Activated naive CD4-positive, alpha-beta T cell treated with anti-CD3 and anti-CD28 coated beads, Interleukin-2, amount 50 U/mL, for 24 hours (primary cell): ENCODE results near the gene MAML2.
"Not testable (repeated sequence)": the region's sequence is repeated elsewhere in the genome, so short reads cannot be mapped to it uniquely, and the experiment has no call there.

ENCODE experiments used
- H3K27ac Mint-ChIP-seq: one replicate; pipeline ENCODE4 v1.8.0; 2021; ENCODE audit warnings: mild to moderate bottlenecking, mixed read lengths
- H3K27me3 Mint-ChIP-seq: one replicate; pipeline ENCODE4 v1.8.0; 2021; ENCODE audit warnings: mixed read lengths
- H3K36me3 Mint-ChIP-seq: one replicate; pipeline ENCODE4 v1.8.0; 2021; ENCODE audit warnings: mixed read lengths
- H3K4me1 Mint-ChIP-seq: one replicate; pipeline ENCODE4 v1.8.0; 2021; ENCODE audit warnings: mixed read lengths
- H3K4me3 Mint-ChIP-seq: one replicate; pipeline ENCODE4 v1.8.0; 2021; ENCODE audit warnings: mild to moderate bottlenecking, mixed read lengths
- H3K9me3 Mint-ChIP-seq: one replicate; pipeline ENCODE4 v1.8.0; 2021; ENCODE audit warnings: mixed read lengths

MAML2 gene

GRCh38 chr11:96294289-96294688, 48.7 kb downstream of the MAML2 start:
- peak overlapping the region; percentile 70 for H3K27ac Mint-ChIP-seq
- peaks cover 4% of the 10 kb centered on the region for H3K9me3 Mint-ChIP-seq
- peaks cover 22% of the 10 kb centered on the region for H3K36me3 Mint-ChIP-seq
- H3K4me3 Mint-ChIP-seq, result peak overlapping the region; percentile 60
- peaks cover 90% of the 10 kb centered on the region for H3K4me1 Mint-ChIP-seq
- no peaks in the 10 kb centered on the region for H3K27me3 Mint-ChIP-seq

- H3K4me1 Mint-ChIP-seq, result peaks cover 92% of the 10 kb centered on the region
- peak overlapping the region; percentile 88 for H3K27ac Mint-ChIP-seq
- H3K9me3 Mint-ChIP-seq, result peaks cover 4% of the 10 kb centered on the region
- H3K27me3 Mint-ChIP-seq, result no peaks in the 10 kb centered on the region
- H3K36me3 Mint-ChIP-seq, result peaks cover 20% of the 10 kb centered on the region
- H3K4me3 Mint-ChIP-seq, result peak overlapping the region; percentile 60
These were observed 49.4 kb downstream of the MAML2 start for GRCh38 chr11:96293598-96294021.

- Mint-ChIP-seq H3K27me3 (no peaks in the 10 kb centered on the region), H3K4me1 (peaks cover 91% of the 10 kb centered on the region), H3K4me3 (peak overlapping the region; percentile 60), H3K36me3 (peaks cover 18% of the 10 kb centered on the region), H3K27ac (peak overlapping the region; percentile 13), H3K9me3 (peaks cover 5% of the 10 kb centered on the region)
These were observed 49.9 kb downstream of the MAML2 start for GRCh38 chr11:96293109-96293508.

- peaks cover 91% of the 10 kb centered on the region for H3K4me1 Mint-ChIP-seq
- H3K9me3 Mint-ChIP-seq, result peaks cover 10% of the 10 kb centered on the region
- H3K4me3 Mint-ChIP-seq, result peak overlapping the region; percentile 28
- peaks cover 19% of the 10 kb centered on the region for H3K36me3 Mint-ChIP-seq
- no peaks in the 10 kb centered on the region for H3K27me3 Mint-ChIP-seq
- H3K27ac Mint-ChIP-seq, result peak overlapping the region; percentile 30
These were observed 50.5 kb downstream of the MAML2 start for GRCh38 chr11:96292291-96293010.

GRCh38 chr11:96290631-96291030, 52.4 kb downstream of the MAML2 start:
- Mint-ChIP-seq H3K4me1 (peaks cover 92% of the 10 kb centered on the region), H3K27ac (peak overlapping the region; percentile 31), H3K4me3 (no peak overlapping the region), H3K27me3 (no peaks in the 10 kb centered on the region), H3K9me3 (peaks cover 10% of the 10 kb centered on the region), H3K36me3 (peaks cover 23% of the 10 kb centered on the region)

GRCh38 chr11:96290031-96290430, 53.0 kb downstream of the MAML2 start:
- H3K4me3 Mint-ChIP-seq, result no peak overlapping the region
- peaks cover 92% of the 10 kb centered on the region for H3K4me1 Mint-ChIP-seq
- H3K27me3 Mint-ChIP-seq, result no peaks in the 10 kb centered on the region
- H3K36me3 Mint-ChIP-seq, result peaks cover 28% of the 10 kb centered on the region
- H3K9me3 Mint-ChIP-seq, result peaks cover 10% of the 10 kb centered on the region
- H3K27ac Mint-ChIP-seq, result peak overlapping the region; percentile 31

DNA sequence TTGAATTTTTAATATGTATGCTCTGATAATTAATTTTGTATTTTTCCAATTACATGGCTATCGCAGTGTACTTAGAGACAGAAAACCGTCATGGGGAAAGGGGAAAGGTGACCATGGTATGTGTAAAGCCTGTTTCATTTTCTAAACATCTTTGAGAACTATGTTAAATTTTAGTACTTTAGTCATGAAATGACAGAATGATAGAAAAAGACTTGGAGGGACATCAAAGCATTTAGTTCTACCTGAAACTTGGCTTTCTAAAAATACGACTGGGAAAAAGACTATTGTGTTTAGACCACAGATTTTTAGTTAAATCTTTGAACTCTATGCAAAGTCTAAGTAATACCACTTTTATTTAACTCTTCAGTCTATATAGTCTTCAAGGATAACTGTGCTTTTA, 54.1 kb downstream of the MAML2 start:
- Mint-ChIP-seq H3K27ac (peak overlapping the region; percentile 87), H3K4me3 (peak overlapping the region; percentile 66), H3K9me3 (peaks cover 15% of the 10 kb centered on the region), H3K27me3 (no peaks in the 10 kb centered on the region), H3K36me3 (peaks cover 36% of the 10 kb centered on the region), H3K4me1 (peaks cover 92% of the 10 kb centered on the region)

DNA sequence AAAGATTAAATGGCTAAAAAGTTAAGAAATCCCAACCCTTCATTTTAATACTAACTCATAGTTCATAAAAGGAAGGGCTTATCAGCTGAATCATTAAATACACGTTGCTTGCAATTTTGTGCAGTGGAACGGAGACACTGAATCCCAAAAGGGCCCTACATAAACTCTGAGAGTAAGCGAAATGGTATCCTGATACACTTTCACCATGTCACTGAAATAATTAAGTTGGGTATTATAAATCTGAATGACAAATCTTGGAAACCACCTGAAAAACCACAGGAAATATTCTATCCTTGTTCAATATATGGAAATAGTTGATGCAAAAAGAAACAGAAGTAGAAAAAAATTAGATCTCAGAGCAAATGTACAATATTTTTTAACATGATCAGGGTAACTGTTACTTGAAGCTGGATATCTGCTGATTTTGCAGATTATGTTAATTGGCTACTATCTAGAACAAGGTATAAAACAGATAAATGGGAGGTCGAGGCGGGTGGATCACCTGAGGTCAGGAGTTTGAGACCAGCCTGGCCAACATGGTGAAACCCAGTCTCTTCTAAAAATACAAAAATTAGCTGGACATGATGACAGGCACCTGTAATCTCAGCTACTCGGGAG, 55.1 kb downstream of the MAML2 start:
- peak overlapping the region; percentile 83 for H3K4me3 Mint-ChIP-seq

GRCh38 chr11:96285985-96286384, 57.0 kb downstream of the MAML2 start:
- H3K4me3 Mint-ChIP-seq, H3K27me3 Mint-ChIP-seq: not testable (repeated sequence)
- H3K4me1 Mint-ChIP-seq, result peaks cover 90% of the 10 kb centered on the region
- H3K9me3 Mint-ChIP-seq, result peaks cover 14% of the 10 kb centered on the region
- H3K36me3 Mint-ChIP-seq, result peaks cover 38% of the 10 kb centered on the region
- peak overlapping the region; percentile 13 for H3K27ac Mint-ChIP-seq

More for the DNA sequence above, 55.1 kb downstream of the MAML2 start:
- Mint-ChIP-seq H3K4me1 (peaks cover 92% of the 10 kb centered on the region), H3K27me3 (no peaks in the 10 kb centered on the region), H3K9me3 (peaks cover 18% of the 10 kb centered on the region), H3K36me3 (peaks cover 39% of the 10 kb centered on the region), H3K27ac (peak overlapping the region; percentile 94)

GRCh38 chr11:96284917-96285316, 58.1 kb downstream of the MAML2 start:
- peaks cover 14% of the 10 kb centered on the region for H3K9me3 Mint-ChIP-seq
- H3K4me3 Mint-ChIP-seq, result peak overlapping the region; percentile 49
- H3K4me1 Mint-ChIP-seq, result peaks cover 90% of the 10 kb centered on the region
- H3K27ac Mint-ChIP-seq, result peak overlapping the region; percentile 77
- peaks cover 38% of the 10 kb centered on the region for H3K36me3 Mint-ChIP-seq
- H3K27me3 Mint-ChIP-seq, result no peaks in the 10 kb centered on the region

GRCh38 chr11:96284401-96284800, 58.6 kb downstream of the MAML2 start:
- Mint-ChIP-seq H3K9me3 (peaks cover 14% of the 10 kb centered on the region), H3K4me1 (peaks cover 90% of the 10 kb centered on the region), H3K4me3 (peak overlapping the region; percentile 47), H3K36me3 (peaks cover 38% of the 10 kb centered on the region), H3K27me3 (no peaks in the 10 kb centered on the region), H3K27ac (peak overlapping the region; percentile 92)

- peaks cover 9% of the 10 kb centered on the region for H3K9me3 Mint-ChIP-seq
- peaks cover 40% of the 10 kb centered on the region for H3K36me3 Mint-ChIP-seq
- H3K27ac Mint-ChIP-seq, result peak overlapping the region; percentile 80
- H3K4me1 Mint-ChIP-seq, result peaks cover 93% of the 10 kb centered on the region
- no peaks in the 10 kb centered on the region for H3K27me3 Mint-ChIP-seq
- peak overlapping the region; percentile 20 for H3K4me3 Mint-ChIP-seq
These were observed 60.3 kb downstream of the MAML2 start for GRCh38 chr11:96282625-96283220.

DNA sequence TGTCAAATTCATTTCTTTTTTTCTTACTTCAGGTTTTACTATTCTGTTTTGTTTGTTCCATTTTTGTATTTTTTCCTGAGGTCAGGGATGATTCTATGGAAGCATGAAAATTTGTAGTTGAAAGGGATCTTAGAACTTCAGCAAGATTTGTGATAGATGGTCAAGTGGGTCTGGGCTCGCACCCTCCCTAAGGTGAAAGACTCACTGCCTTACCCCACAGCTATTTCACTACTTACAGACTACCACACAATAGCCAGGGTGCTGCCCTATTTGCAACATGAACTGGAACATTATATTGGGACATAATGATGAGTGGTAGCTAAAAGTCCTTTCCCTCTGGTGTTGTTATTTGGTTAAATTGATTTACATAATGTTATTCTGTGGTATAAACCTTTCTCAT, 62.6 kb downstream of the MAML2 start:
- H3K4me1 Mint-ChIP-seq, result peaks cover 92% of the 10 kb centered on the region
- peak overlapping the region; percentile 71 for H3K27ac Mint-ChIP-seq
- peaks cover 34% of the 10 kb centered on the region for H3K36me3 Mint-ChIP-seq
- peaks cover 8% of the 10 kb centered on the region for H3K9me3 Mint-ChIP-seq
- no peaks in the 10 kb centered on the region for H3K27me3 Mint-ChIP-seq
- peak overlapping the region; percentile 57 for H3K4me3 Mint-ChIP-seq

DNA sequence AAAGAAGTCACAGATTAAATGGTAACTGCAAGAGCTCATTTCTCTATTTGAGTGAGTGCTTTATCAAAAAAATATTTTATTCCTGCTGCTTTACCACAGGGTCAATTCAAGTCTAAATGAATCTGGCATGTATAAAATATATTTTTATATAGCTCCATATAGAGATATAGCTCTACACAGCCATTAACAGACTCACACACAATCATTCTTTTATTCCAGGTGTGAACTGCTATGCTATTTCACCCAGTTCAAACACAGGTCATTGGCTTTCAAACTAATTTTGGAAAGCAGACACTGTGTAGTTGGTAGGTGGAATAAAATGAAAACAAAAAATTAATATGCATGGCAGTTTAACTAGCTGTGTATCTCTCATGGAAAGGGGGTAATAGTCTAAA, 63.1 kb downstream of the MAML2 start:
- Mint-ChIP-seq H3K4me3 (no peak overlapping the region), H3K9me3 (peaks cover 8% of the 10 kb centered on the region), H3K27me3 (no peaks in the 10 kb centered on the region), H3K4me1 (peaks cover 87% of the 10 kb centered on the region), H3K36me3 (peaks cover 29% of the 10 kb centered on the region), H3K27ac (peak overlapping the region; percentile 6)

GRCh38 chr11:96279018-96279895, 63.7 kb downstream of the MAML2 start:
- Mint-ChIP-seq H3K4me3 (peak overlapping the region; percentile 57), H3K27me3 (no peaks in the 10 kb centered on the region), H3K9me3 (peaks cover 7% of the 10 kb centered on the region), H3K4me1 (peaks cover 83% of the 10 kb centered on the region), H3K36me3 (peaks cover 26% of the 10 kb centered on the region), H3K27ac (peak overlapping the region; percentile 88)
